GM12864 (cell line): Measurements from ENCODE around the gene NUP210.

Experiments used
- DNase-seq: peaks from one replicate; pipeline ENCODE4 v3.0.0-alpha.2; 2011; ENCODE audit warnings: low read depth
- H3K4me3 ChIP-seq: 2 replicates; pipeline ENCODE4 v1.5.1; 2011; ENCODE audit warnings: mild to moderate bottlenecking, low read depth, low read length, control low read depth
- TF ChIP-seq, protein P1 (sequence below): IDR thresholded peaks from 2 replicates; pipeline ENCODE4 v1.5.1; 2011; ENCODE audit warnings: low read depth, mild to moderate bottlenecking, moderate library complexity, low read length, control low read depth, inconsistent platforms; ENCODE audit errors: missing control alignments

NUP210 gene

DNA sequence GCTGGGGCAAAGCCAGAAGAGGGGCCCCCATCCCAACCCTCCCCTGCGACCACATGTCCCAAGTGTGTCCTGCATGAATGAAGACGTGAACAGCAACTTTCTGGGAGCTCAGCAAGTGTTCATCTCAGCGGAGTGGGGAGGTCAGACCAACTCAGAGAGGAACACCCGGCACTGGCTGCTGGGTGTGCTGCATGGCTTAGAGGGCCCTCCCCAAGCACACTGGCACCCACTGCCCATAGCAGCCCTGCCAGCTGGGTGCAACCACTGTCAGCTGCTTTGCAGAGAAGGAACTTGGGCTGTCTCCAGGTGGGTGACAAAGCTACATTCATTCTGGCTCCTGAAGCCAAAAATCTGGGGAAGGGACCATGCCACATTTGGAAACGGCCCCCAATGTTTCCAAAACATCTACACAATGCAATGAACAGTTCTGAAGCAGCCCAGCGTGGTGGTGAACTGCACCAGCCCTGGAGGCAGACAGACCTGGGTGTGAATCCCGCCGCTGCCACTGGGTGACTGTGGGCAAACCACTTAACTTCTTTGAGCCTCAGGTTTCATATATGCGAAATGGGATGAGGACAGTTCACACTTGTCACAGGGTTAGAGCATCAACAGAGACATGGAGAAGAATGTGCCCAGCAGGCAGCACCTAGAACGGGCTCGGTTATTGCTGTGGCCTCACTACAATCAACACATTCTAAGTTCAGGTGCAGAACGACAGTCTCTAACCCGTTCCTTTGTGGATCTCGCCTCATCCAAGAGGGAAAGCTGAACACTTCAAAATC, 145.4 kb downstream of the NUP210 start:
- no peak for DNase-seq
- H3K4me3 ChIP-seq = no peak overlapping the region
- TF ChIP-seq, protein P1, sequence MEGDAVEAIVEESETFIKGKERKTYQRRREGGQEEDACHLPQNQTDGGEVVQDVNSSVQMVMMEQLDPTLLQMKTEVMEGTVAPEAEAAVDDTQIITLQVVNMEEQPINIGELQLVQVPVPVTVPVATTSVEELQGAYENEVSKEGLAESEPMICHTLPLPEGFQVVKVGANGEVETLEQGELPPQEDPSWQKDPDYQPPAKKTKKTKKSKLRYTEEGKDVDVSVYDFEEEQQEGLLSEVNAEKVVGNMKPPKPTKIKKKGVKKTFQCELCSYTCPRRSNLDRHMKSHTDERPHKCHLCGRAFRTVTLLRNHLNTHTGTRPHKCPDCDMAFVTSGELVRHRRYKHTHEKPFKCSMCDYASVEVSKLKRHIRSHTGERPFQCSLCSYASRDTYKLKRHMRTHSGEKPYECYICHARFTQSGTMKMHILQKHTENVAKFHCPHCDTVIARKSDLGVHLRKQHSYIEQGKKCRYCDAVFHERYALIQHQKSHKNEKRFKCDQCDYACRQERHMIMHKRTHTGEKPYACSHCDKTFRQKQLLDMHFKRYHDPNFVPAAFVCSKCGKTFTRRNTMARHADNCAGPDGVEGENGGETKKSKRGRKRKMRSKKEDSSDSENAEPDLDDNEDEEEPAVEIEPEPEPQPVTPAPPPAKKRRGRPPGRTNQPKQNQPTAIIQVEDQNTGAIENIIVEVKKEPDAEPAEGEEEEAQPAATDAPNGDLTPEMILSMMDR = no peak

- no peak overlapping the region for H3K4me3 ChIP-seq
- TF ChIP-seq, protein P1 = no peak
- DNase-seq = no peak
Observed at GRCh38 chr3:13274125-13274524, 146.0 kb downstream of the NUP210 start.

DNA sequence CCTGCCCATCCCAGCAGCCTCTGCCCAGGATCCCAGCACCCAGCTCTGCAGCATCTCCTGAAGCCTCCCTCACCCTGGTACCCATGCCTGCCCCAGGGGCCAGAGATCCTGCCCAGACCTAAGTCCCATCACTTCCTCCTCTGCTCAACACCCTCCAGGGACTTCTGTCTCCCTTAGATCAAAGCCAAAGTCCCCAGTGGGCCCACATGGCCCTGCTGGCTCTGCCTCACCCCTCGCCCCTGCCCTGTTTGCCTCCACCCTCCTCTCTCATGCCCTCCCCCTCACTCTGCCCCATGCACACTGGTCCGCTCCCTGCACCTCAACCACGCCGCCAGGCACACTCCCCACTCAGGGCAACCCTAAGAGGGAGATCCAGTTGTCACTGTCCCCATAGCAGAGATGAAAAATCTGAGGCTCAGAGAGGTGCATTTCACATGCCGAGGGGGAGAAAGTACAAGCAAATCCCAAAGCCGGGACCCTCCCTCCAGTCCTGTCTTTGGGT, 146.5 kb downstream of the NUP210 start:
- DNase-seq = no peak
- TF ChIP-seq, protein P1 = no peak
- no peak overlapping the region for H3K4me3 ChIP-seq

- H3K4me3 ChIP-seq = no peak overlapping the region
- no peak for DNase-seq
- TF ChIP-seq, protein P1 = no peak
Observed at GRCh38 chr3:13272831-13273603, 147.1 kb downstream of the NUP210 start.

GRCh38 chr3:13269711-13270378, 150.3 kb downstream of the NUP210 start:
- TF ChIP-seq, protein P1 = no peak
- no peak overlapping the region for H3K4me3 ChIP-seq
- DNase-seq = no peak

- no peak for DNase-seq
- no peak overlapping the region for H3K4me3 ChIP-seq
- TF ChIP-seq, protein P1 = no peak
Observed at GRCh38 chr3:13268961-13269441, 151.1 kb downstream of the NUP210 start.
